ENCODE data around the gene MAP10.

MAP10 gene

GRCh38 chr1:232837087-232837486 lies 31.9 kb downstream of the MAP10 start:
- Histone ChIP-seq H3K4me1 (ENCODE audit: control insufficient read depth, insufficient read depth, low read length) (no peaks in the 10 kb centered on the region), H3K9me3 (ENCODE audit: control insufficient read depth, insufficient read depth, low read length) (no peaks in the 10 kb centered on the region), H3K36me3 (ENCODE audit: control insufficient read depth, insufficient read depth, low read length) (no peaks in the 10 kb centered on the region), H3K9ac (ENCODE audit: low read depth, low read length) (no peak overlapping the region), H3K4me3 (ENCODE audit: low read depth, low read length) (no peak overlapping the region), H3K27me3 (ENCODE audit: control insufficient read depth, insufficient read depth, low read length) (no peaks in the 10 kb centered on the region)

GRCh38 chr1:232841823-232842565 lies 36.8 kb downstream of the MAP10 start:
- Histone ChIP-seq H3K4me3 (ENCODE audit: low read depth, low read length) (no peak overlapping the region), H3K9me3 (ENCODE audit: control insufficient read depth, insufficient read depth, low read length) (no peaks in the 10 kb centered on the region), H3K27me3 (ENCODE audit: control insufficient read depth, insufficient read depth, low read length) (no peaks in the 10 kb centered on the region), H3K9ac (ENCODE audit: low read depth, low read length) (no peak overlapping the region), H3K36me3 (ENCODE audit: control insufficient read depth, insufficient read depth, low read length) (no peaks in the 10 kb centered on the region), H3K4me1 (ENCODE audit: control insufficient read depth, insufficient read depth, low read length) (no peaks in the 10 kb centered on the region)

- Histone ChIP-seq H3K4me3 (ENCODE audit: low read depth, low read length) (no peak overlapping the region), H3K9me3 (ENCODE audit: control insufficient read depth, insufficient read depth, low read length) (no peaks in the 10 kb centered on the region), H3K36me3 (ENCODE audit: control insufficient read depth, insufficient read depth, low read length) (no peaks in the 10 kb centered on the region), H3K9ac (ENCODE audit: low read depth, low read length) (no peak overlapping the region), H3K27me3 (ENCODE audit: control insufficient read depth, insufficient read depth, low read length) (no peaks in the 10 kb centered on the region), H3K4me1 (ENCODE audit: control insufficient read depth, insufficient read depth, low read length) (no peaks in the 10 kb centered on the region)
These were observed 39.6 kb downstream of the MAP10 start for GRCh38 chr1:232844791-232845190.

GRCh38 chr1:232845406-232845955 lies 40.3 kb downstream of the MAP10 start:
- no peak overlapping the region for H3K9ac ChIP-seq (ENCODE audit: low read depth, low read length)
- H3K4me1 ChIP-seq (ENCODE audit: control insufficient read depth, insufficient read depth, low read length) = no peaks in the 10 kb centered on the region
- no peaks in the 10 kb centered on the region for H3K36me3 ChIP-seq (ENCODE audit: control insufficient read depth, insufficient read depth, low read length)
- H3K27me3 ChIP-seq (ENCODE audit: control insufficient read depth, insufficient read depth, low read length) = no peaks in the 10 kb centered on the region
- H3K4me3 ChIP-seq (ENCODE audit: low read depth, low read length) = no peak overlapping the region
- no peaks in the 10 kb centered on the region for H3K9me3 ChIP-seq (ENCODE audit: control insufficient read depth, insufficient read depth, low read length)

- Histone ChIP-seq H3K9ac (ENCODE audit: low read depth, low read length) (no peak overlapping the region), H3K4me1 (ENCODE audit: control insufficient read depth, insufficient read depth, low read length) (no peaks in the 10 kb centered on the region), H3K9me3 (ENCODE audit: control insufficient read depth, insufficient read depth, low read length) (no peaks in the 10 kb centered on the region), H3K27me3 (ENCODE audit: control insufficient read depth, insufficient read depth, low read length) (no peaks in the 10 kb centered on the region), H3K4me3 (ENCODE audit: low read depth, low read length) (no peak overlapping the region), H3K36me3 (ENCODE audit: control insufficient read depth, insufficient read depth, low read length) (no peaks in the 10 kb centered on the region)
These were observed 46.3 kb downstream of the MAP10 start for GRCh38 chr1:232851532-232851931.

- Histone ChIP-seq H3K4me1 (ENCODE audit: control insufficient read depth, insufficient read depth, low read length) (no peaks in the 10 kb centered on the region), H3K9me3 (ENCODE audit: control insufficient read depth, insufficient read depth, low read length) (no peaks in the 10 kb centered on the region), H3K27me3 (ENCODE audit: control insufficient read depth, insufficient read depth, low read length) (no peaks in the 10 kb centered on the region), H3K4me3 (ENCODE audit: low read depth, low read length) (no peak overlapping the region), H3K36me3 (ENCODE audit: control insufficient read depth, insufficient read depth, low read length) (no peaks in the 10 kb centered on the region), H3K9ac (ENCODE audit: low read depth, low read length) (no peak overlapping the region)
These were observed 49.0 kb downstream of the MAP10 start for GRCh38 chr1:232853994-232854797.

GRCh38 chr1:232854798-232855159 lies 49.6 kb downstream of the MAP10 start:
- H3K27me3 ChIP-seq (ENCODE audit: control insufficient read depth, insufficient read depth, low read length) = no peaks in the 10 kb centered on the region
- no peak overlapping the region for H3K9ac ChIP-seq (ENCODE audit: low read depth, low read length)
- no peaks in the 10 kb centered on the region for H3K36me3 ChIP-seq (ENCODE audit: control insufficient read depth, insufficient read depth, low read length)
- no peaks in the 10 kb centered on the region for H3K9me3 ChIP-seq (ENCODE audit: control insufficient read depth, insufficient read depth, low read length)
- no peak overlapping the region for H3K4me3 ChIP-seq (ENCODE audit: low read depth, low read length)
- no peaks in the 10 kb centered on the region for H3K4me1 ChIP-seq (ENCODE audit: control insufficient read depth, insufficient read depth, low read length)

- Histone ChIP-seq H3K9me3 (ENCODE audit: control insufficient read depth, insufficient read depth, low read length) (no peaks in the 10 kb centered on the region), H3K9ac (ENCODE audit: low read depth, low read length) (no peak overlapping the region), H3K36me3 (ENCODE audit: control insufficient read depth, insufficient read depth, low read length) (no peaks in the 10 kb centered on the region), H3K4me3 (ENCODE audit: low read depth, low read length) (no peak overlapping the region), H3K27me3 (ENCODE audit: control insufficient read depth, insufficient read depth, low read length) (no peaks in the 10 kb centered on the region), H3K4me1 (ENCODE audit: control insufficient read depth, insufficient read depth, low read length) (no peaks in the 10 kb centered on the region)
These were observed 51.3 kb downstream of the MAP10 start for GRCh38 chr1:232856541-232856940.

Measured in iPS-15b (cell line).